ENCODE measurements around the gene GPC6.
A peak's percentile ranks its signal among the peaks of the same experiment; 100 is the strongest.
"Not testable (repeated sequence)": the region's sequence is repeated elsewhere in the genome, so short reads cannot be mapped to it uniquely, and the experiment has no call there.

The GPC6 gene

GRCh38 chr13:93226623-93227279 is at the start of gene GPC6:
Gene GPC6, plus strand, starts transcription at chr13:93226807.
- peak; percentile 46 to 76 for DNase-seq

GRCh38 chr13:93180356-93180969 is 46.1 kb upstream of the GPC6 start:
- no peak for DNase-seq

GRCh38 chr13:93182406-93182805 is 44.2 kb upstream of the GPC6 start:
- DNase-seq, result no peak

GRCh38 chr13:93183302-93183701 is 43.3 kb upstream of the GPC6 start:
- no peak for DNase-seq

- no peak for DNase-seq
These were observed 36.6 kb upstream of the GPC6 start for GRCh38 chr13:93190006-93190405.

- no peak for DNase-seq
These were observed 32.9 kb upstream of the GPC6 start for GRCh38 chr13:93193682-93194081.

GRCh38 chr13:93199856-93200255 is 26.8 kb upstream of the GPC6 start:
- DNase-seq, result no peak

GRCh38 chr13:93200626-93201025 is 26.0 kb upstream of the GPC6 start:
- DNase-seq, result no peak

GRCh38 chr13:93201992-93202558 is 24.5 kb upstream of the GPC6 start:
- no peak for DNase-seq

- DNase-seq, result not testable (repeated sequence)
These were observed 19.7 kb upstream of the GPC6 start for GRCh38 chr13:93206778-93207392.

- no peak for DNase-seq
These were observed 10.5 kb upstream of the GPC6 start for GRCh38 chr13:93216122-93216521.

- DNase-seq, result no peak
These were observed 8.8 kb upstream of the GPC6 start for GRCh38 chr13:93217721-93218261.

- no peak for DNase-seq
These were observed 8.0 kb upstream of the GPC6 start for GRCh38 chr13:93218583-93218982.

- DNase-seq, result no peak
These were observed 6.5 kb upstream of the GPC6 start for GRCh38 chr13:93220073-93220472.

GRCh38 chr13:93222976-93223375 is 3.6 kb upstream of the GPC6 start:
- no peak for DNase-seq

- DNase-seq, result no peak
These were observed 2.1 kb upstream of the GPC6 start for GRCh38 chr13:93224535-93224934.

GRCh38 chr13:93225610-93226009 is 997 bp upstream of the GPC6 start:
- DNase-seq, result no peak

GRCh38 chr13:93226065-93226622 is 463 bp upstream of the GPC6 start:
- DNase-seq, result no peak

GRCh38 chr13:93227280-93227877 is 772 bp downstream of the GPC6 start:
- peak; percentile 17 to 63 for DNase-seq

- peak; percentile 51 to 64 for DNase-seq
These were observed 1.5 kb downstream of the GPC6 start for GRCh38 chr13:93227878-93228642.

GRCh38 chr13:93228643-93228937 is 2.0 kb downstream of the GPC6 start:
- DNase-seq, result no peak

- no peak for DNase-seq
These were observed 3.8 kb downstream of the GPC6 start for GRCh38 chr13:93230261-93230855.
